Stomach (tissue), 4 donors: ENCODE results near the gene PITPNB.

Source experiments
- EP300 ChIP-seq: sonication (generic); formaldehyde crosslinking; IDR thresholded peaks from one replicate; pipeline ENCODE4 v1.6.1; 2017; ENCODE audit warnings: antibody characterized with exemption
- POLR2A ChIP-seq, 4 donors: fragments of 450-650 bp; IDR thresholded peaks; one replicate each; pipeline ENCODE4 v1.6.1; 2016; ENCODE audit warnings: antibody characterized with exemption in 4 of 4, control low read depth in 2 of 4, mild to moderate bottlenecking in 1 of 4, moderate library complexity in 1 of 4
- TF ChIP-seq, protein P1 (sequence below), 7 experiments: fragments of 450-650 bp in 4 of 7; fragments of 200-600 bp in 3 of 7; sonication (generic) in 3 of 7; IDR thresholded peaks; one replicate each; pipeline ENCODE4 v1.5.1; 2016 to 2019; ENCODE audit warnings: antibody characterized with exemption in 7 of 7, control low read depth in 2 of 7, mild to moderate bottlenecking in 1 of 7

DNA sequence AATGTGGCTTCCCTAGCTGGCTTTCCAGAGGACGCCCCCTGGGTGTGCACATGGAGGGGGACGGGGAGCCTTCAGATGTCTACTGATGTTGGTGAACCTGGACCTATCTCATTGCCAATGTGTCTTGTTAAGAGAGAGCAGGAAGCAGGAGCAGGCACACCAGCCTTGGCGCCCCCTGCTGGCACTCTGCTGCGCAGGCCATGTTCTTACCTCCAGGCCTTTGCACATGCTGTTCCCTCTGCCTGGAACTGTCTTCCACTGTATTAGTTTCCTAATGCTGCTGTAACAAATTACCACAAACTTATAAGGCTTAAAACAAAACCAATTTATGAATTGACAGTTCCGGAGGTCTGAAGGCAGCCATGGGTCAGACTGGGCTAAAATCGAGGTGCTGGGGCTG, 93.9 kb downstream of the PITPNB start:
- TF ChIP-seq POLR2A (IDR thresholded peaks at IDR 0.05): no peak
- TF ChIP-seq EP300: no peak
- TF ChIP-seq, protein P1, sequence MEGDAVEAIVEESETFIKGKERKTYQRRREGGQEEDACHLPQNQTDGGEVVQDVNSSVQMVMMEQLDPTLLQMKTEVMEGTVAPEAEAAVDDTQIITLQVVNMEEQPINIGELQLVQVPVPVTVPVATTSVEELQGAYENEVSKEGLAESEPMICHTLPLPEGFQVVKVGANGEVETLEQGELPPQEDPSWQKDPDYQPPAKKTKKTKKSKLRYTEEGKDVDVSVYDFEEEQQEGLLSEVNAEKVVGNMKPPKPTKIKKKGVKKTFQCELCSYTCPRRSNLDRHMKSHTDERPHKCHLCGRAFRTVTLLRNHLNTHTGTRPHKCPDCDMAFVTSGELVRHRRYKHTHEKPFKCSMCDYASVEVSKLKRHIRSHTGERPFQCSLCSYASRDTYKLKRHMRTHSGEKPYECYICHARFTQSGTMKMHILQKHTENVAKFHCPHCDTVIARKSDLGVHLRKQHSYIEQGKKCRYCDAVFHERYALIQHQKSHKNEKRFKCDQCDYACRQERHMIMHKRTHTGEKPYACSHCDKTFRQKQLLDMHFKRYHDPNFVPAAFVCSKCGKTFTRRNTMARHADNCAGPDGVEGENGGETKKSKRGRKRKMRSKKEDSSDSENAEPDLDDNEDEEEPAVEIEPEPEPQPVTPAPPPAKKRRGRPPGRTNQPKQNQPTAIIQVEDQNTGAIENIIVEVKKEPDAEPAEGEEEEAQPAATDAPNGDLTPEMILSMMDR (IDR thresholded peaks at IDR 0.05): no peak
